ENCODE results near the gene ZCCHC9. TPM values are rescaled to one million over a fixed set of nuclear protein-coding genes. Genes with fewer than 3 reads are reported as not detected.

The ZCCHC9 gene
- total and polyA plus RNA-seq, 3 donors from 2014 or later = 18.6 to 23.7 (median 21.0) TPM

DNA sequence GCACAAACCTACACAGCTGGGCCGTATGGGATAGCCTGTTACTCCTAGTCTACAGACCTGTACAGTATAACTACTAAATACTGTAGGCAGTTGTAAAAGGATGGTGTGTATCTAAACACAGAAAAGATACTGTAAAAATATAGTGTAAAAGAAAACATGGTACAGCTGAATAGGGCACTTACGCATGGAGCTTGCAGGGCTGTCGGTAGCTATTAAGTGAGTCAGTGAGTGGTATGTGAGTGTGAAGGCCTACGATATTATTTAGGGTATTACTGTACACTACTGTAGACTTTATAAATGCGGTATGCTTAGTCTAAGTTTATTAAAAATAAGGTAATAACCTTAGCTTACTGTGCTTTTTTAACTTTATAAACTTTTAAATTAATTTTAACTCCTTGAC, 1.2 kb downstream of the ZCCHC9 start:
- no peaks in the 10 kb centered on the region for H3K27me3 ChIP-seq
- 67 to 79% methylated on average over 5 of the region's 5 CpGs for WGBS, 2 donors
- intact Hi-C loops (cut with DNase I; ENCODE audit: low total_unique reads) = no loop called here
- no peaks in the 10 kb centered on the region for H3K9me3 ChIP-seq
- no peak for TF ChIP-seq POLR2A (IDR thresholded peaks at IDR 0.05)
- TF ChIP-seq, protein P1, sequence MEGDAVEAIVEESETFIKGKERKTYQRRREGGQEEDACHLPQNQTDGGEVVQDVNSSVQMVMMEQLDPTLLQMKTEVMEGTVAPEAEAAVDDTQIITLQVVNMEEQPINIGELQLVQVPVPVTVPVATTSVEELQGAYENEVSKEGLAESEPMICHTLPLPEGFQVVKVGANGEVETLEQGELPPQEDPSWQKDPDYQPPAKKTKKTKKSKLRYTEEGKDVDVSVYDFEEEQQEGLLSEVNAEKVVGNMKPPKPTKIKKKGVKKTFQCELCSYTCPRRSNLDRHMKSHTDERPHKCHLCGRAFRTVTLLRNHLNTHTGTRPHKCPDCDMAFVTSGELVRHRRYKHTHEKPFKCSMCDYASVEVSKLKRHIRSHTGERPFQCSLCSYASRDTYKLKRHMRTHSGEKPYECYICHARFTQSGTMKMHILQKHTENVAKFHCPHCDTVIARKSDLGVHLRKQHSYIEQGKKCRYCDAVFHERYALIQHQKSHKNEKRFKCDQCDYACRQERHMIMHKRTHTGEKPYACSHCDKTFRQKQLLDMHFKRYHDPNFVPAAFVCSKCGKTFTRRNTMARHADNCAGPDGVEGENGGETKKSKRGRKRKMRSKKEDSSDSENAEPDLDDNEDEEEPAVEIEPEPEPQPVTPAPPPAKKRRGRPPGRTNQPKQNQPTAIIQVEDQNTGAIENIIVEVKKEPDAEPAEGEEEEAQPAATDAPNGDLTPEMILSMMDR (IDR thresholded peaks at IDR 0.05) = no peak
- H3K36me3 ChIP-seq (ENCODE audit: low read depth, missing control alignments) = no peaks in the 10 kb centered on the region
- peak overlapping the region; percentile 86 to 91 for H3K4me3 ChIP-seq
- peak overlapping the region in 1 of 2 donors; percentile 93 for H3K27ac ChIP-seq
- peaks cover 21% of the 10 kb centered on the region for H3K4me1 ChIP-seq
- no peak for DNase-seq

DNA sequence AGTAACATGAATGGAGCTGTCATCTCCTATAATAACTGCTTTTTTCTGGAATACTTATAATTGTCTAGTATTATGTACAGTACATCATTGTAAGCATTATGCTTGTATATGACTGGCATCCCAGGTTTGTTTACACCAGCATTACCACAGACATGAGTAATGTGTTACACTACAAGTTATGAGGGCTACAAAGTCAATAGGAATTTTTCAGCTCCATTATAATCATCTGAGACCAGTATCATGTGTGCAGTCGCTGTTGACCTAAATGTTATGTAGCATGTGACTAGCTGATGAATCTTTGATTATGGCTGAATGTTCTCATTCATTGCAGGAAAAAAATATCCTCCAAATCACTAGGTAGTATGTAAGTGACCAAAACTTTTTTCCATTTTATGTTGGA, 2.2 kb downstream of the ZCCHC9 start:
- Histone ChIP-seq H3K4me3 (no peak overlapping the region), H3K27ac (no peak overlapping the region), H3K9me3 (no peaks in the 10 kb centered on the region), H3K36me3 (ENCODE audit: low read depth, missing control alignments) (no peaks in the 10 kb centered on the region), H3K4me1 (peaks cover 21% of the 10 kb centered on the region), H3K27me3 (no peaks in the 10 kb centered on the region)
- DNase-seq = no peak
- 81 to 94% methylated on average over 1 of the region's 1 CpG for whole genome bisulfite sequencing, 2 donors
- TF ChIP-seq, protein P1 (IDR thresholded peaks at IDR 0.05) = no peak
- TF ChIP-seq POLR2A (IDR thresholded peaks at IDR 0.05) = no peak
- intact Hi-C loops (cut with DNase I; ENCODE audit: low total_unique reads) = no loop called here

DNA sequence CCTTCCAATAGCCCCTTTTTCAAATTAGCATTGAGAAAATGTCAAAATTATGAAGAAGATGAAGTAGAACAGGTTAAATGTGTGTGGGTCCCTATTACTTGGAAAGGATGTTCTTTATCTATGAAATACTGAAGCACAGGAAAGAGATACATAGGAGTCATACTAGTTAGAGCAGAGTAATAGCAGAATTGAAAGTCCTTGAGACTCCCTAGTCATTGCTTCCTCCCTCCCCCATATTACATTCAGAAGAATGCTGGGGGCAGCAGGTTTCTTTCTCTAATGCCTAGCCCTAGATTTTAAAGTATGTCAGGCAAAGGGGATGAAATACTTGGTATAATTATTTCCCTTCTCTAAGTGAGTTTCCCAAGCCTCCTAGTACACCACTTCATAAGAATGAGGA, 4.4 kb downstream of the ZCCHC9 start:
- DNase-seq = no peak
- intact Hi-C loops (cut with DNase I; ENCODE audit: low total_unique reads) = no loop called here
- TF ChIP-seq, protein P1 (IDR thresholded peaks at IDR 0.05) = no peak
- Histone ChIP-seq H3K27ac (no peak overlapping the region), H3K36me3 (ENCODE audit: low read depth, missing control alignments) (no peaks in the 10 kb centered on the region), H3K4me1 (peaks cover 8% of the 10 kb centered on the region), H3K4me3 (no peak overlapping the region), H3K9me3 (no peaks in the 10 kb centered on the region), H3K27me3 (no peaks in the 10 kb centered on the region)

DNA sequence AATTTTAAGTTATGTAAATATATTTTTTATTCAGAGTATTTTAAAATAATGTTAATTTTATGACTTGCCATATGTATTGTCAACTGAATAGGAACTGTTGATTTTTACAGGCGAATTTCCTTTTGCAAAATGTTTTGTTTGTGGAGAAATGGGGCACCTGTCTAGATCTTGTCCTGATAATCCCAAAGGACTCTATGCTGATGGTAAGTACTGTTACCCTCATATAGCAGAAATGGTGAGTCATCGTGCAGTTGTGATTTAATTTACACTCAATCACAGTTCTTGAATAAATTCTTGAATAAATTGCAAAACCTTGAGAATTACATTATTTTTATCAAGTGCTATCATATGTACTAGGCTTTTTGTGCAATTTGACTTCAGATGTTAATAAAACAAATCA, 7.4 kb downstream of the ZCCHC9 start:
- H3K36me3 ChIP-seq (ENCODE audit: low read depth, missing control alignments) = no peaks in the 10 kb centered on the region
- intact Hi-C loops (cut with DNase I; ENCODE audit: low total_unique reads) = no loop called here
- H3K27me3 ChIP-seq = no peaks in the 10 kb centered on the region
- WGBS, 2 donors = 94 to 97% methylated on average over 2 of the region's 2 CpGs
- H3K4me1 ChIP-seq = no peaks in the 10 kb centered on the region
- H3K4me3 ChIP-seq = no peak overlapping the region
- DNase-seq = no peak
- H3K9me3 ChIP-seq = no peaks in the 10 kb centered on the region
- TF ChIP-seq POLR2A (IDR thresholded peaks at IDR 0.05) = no peak
- TF ChIP-seq, protein P1 (IDR thresholded peaks at IDR 0.05) = no peak
- H3K27ac ChIP-seq = no peak overlapping the region

DNA sequence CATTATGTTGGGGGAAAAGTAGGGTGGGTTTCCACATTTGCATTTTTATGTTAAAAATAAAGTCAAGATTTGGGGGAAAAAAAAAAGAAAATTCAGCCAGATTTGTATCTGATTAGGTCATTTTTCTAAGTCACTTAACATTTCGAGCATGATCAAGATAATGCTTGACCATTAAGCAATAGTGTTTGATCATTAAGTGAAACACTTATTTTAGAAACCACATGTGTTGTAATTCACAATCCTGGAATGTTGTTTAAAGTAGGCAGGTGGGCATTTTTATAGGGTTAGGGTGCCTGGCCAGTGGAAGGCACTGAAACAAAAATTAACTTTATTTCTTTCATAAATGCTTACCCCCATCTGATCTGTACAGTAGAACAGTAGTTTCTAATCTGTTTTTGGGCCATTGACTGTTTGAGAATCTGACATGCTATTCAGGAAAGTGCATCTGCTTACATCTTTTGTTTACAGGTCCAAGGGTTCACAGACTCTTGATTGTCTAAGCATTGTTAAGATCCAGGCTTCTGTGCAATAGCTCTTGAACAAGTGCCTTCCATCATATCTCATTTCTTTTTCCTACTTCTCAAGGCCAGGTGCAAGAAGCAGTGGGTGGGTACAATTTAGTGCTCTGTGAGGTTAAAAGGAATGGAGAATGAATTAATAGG, 9.1 kb downstream of the ZCCHC9 start:
- Histone ChIP-seq H3K36me3 (ENCODE audit: low read depth, missing control alignments) (no peaks in the 10 kb centered on the region), H3K27me3 (no peaks in the 10 kb centered on the region), H3K9me3 (no peaks in the 10 kb centered on the region), H3K4me3 (no peak overlapping the region), H3K4me1 (no peaks in the 10 kb centered on the region), H3K27ac (no peak overlapping the region)
- WGBS, 2 donors = 86 to 97% methylated on average over 1 of the region's 1 CpG
- no peak for DNase-seq
- no peak for TF ChIP-seq POLR2A (IDR thresholded peaks at IDR 0.05)
- TF ChIP-seq, protein P1 (IDR thresholded peaks at IDR 0.05) = no peak
- intact Hi-C loops (cut with DNase I; ENCODE audit: low total_unique reads) = no loop called here

Data from testis (tissue), 3 donors.